ENCODE results near the gene TRABD.

DNA sequence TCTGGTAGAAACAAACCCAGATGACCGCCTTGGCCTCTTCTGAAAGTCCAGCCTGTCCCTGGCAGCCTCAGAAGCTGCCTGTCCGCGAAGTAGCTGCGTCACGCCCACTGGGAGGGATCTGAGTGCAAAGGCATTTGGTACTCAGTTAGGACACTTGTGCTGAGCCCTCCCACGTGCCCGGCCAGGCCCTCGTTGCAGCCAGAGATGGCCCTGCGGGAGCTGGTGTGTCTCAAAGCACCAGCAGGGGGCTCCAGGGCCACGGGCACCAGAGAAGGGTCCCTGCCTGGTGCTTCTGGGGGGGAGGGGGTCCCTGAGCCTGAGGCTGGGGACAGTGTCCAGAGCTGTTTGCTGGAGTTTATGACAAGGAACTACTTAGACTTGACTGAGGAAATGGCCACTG, 20.9 kb downstream of the TRABD start:
- TF ChIP-seq, protein P1, sequence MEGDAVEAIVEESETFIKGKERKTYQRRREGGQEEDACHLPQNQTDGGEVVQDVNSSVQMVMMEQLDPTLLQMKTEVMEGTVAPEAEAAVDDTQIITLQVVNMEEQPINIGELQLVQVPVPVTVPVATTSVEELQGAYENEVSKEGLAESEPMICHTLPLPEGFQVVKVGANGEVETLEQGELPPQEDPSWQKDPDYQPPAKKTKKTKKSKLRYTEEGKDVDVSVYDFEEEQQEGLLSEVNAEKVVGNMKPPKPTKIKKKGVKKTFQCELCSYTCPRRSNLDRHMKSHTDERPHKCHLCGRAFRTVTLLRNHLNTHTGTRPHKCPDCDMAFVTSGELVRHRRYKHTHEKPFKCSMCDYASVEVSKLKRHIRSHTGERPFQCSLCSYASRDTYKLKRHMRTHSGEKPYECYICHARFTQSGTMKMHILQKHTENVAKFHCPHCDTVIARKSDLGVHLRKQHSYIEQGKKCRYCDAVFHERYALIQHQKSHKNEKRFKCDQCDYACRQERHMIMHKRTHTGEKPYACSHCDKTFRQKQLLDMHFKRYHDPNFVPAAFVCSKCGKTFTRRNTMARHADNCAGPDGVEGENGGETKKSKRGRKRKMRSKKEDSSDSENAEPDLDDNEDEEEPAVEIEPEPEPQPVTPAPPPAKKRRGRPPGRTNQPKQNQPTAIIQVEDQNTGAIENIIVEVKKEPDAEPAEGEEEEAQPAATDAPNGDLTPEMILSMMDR (conservative IDR thresholded peaks at IDR 0.05; ENCODE audit: low read length), result peak; percentile 70
- TF ChIP-seq EZH2phosphoT487 (IDR thresholded peaks at IDR 0.05; ENCODE audit: borderline replicate concordance, low read depth, low read length), result no peak

Data from OCI-LY7 (cell line).